Tibial nerve (tissue), 4 donors: ENCODE measurements around the gene NXNL2. TPM values are rescaled to one million over a fixed set of nuclear protein-coding genes. Genes with fewer than 3 reads are reported as not detected.

Experiments
- DNase-seq, 2 donors: peaks; one replicate each; pipeline ENCODE4 v3.0.0-alpha.2; 2019; ENCODE audit warnings: low spot score in 2 of 2
- H3K27ac ChIP-seq, 4 donors: fragments of 200-600 bp; sonication (generic) in 3 of 4; one replicate each; pipeline ENCODE4 v1.5.1; 2017 to 2019; ENCODE audit warnings: mild to moderate bottlenecking in 1 of 4
- H3K27me3 ChIP-seq, 2 donors: fragments of 200-600 bp; sonication (generic) in 1 of 2; one replicate each; pipeline versions ENCODE4 v1.5.1 to v1.6.0; 2017 to 2019
- H3K36me3 ChIP-seq, 3 donors: fragments of 200-600 bp; sonication (generic); one replicate each; pipeline ENCODE4 v1.5.1; 2018 to 2019
- H3K4me1 ChIP-seq, 4 donors: fragments of 200-600 bp; sonication (generic) in 3 of 4; one replicate each; pipeline ENCODE4 v1.5.1; 2017 to 2019
- H3K4me3 ChIP-seq, 4 donors: fragments of 200-600 bp; sonication (generic) in 3 of 4; one replicate each; pipeline ENCODE4 v1.5.1; 2017 to 2019; ENCODE audit warnings: mild to moderate bottlenecking in 1 of 4, moderate library complexity in 1 of 4
- H3K9me3 ChIP-seq, 4 donors: fragments of 200-600 bp; sonication (generic) in 3 of 4; one replicate each; pipeline ENCODE4 v1.5.1; 2017 to 2019
- CTCF ChIP-seq, 5 experiments: fragments of 200-600 bp in 3 of 5; fragments of 450-650 bp in 2 of 5; sonication (generic) in 3 of 5; IDR thresholded peaks; one replicate each; pipeline ENCODE4 v1.5.1; 2016 to 2019; ENCODE audit warnings: antibody characterized with exemption in 5 of 5, mild to moderate bottlenecking in 3 of 5, moderate library complexity in 2 of 5
- EP300 ChIP-seq, 2 donors: sonication (generic); formaldehyde crosslinking; IDR thresholded peaks; one replicate each; pipeline ENCODE4 v1.6.1; 2017; ENCODE audit warnings: antibody characterized with exemption in 2 of 2, mild to moderate bottlenecking in 1 of 2
- POLR2A ChIP-seq, 2 donors: fragments of 450-650 bp; IDR thresholded peaks; one replicate each; pipeline ENCODE4 v1.6.1; 2017; ENCODE audit warnings: antibody characterized with exemption in 2 of 2, mild to moderate bottlenecking in 2 of 2, moderate library complexity in 2 of 2
- WGBS, 2 donors: methylation state at CpG; one replicate each; pipeline ENCODE4 v1.1.5; 2018; 5-methylcytosine and 5-hydroxymethylcytosine counted together
- total RNA-seq, 4 donors: library from RNA; depleted of rRNA; stranded (reverse); fragments of >200 nt; gene quantifications; one replicate each; pipeline ENCODE4 v1.1.0, GENCODE V29; 2016

The NXNL2 gene
- total RNA-seq, 4 donors from 2014 or later: 1.5 to 4.6 (median 1.8) TPM; not detected in 1

GRCh38 chr9:88530051-88530450 lies 4.9 kb upstream of the NXNL2 start:
- WGBS, 2 donors: 45 to 52% methylated on average over 1 of the region's 1 CpG
- H3K27ac ChIP-seq: peak overlapping the region in 2 of 4 donors; percentile 1 to 65
- no peaks in the 10 kb centered on the region for H3K9me3 ChIP-seq
- no peak for DNase-seq
- peak in 1 of 2 donors; percentile 17 for TF ChIP-seq EP300 (IDR thresholded peaks at IDR 0.05)
- TF ChIP-seq POLR2A (IDR thresholded peaks at IDR 0.05): no peak
- no peaks in the 10 kb centered on the region for H3K36me3 ChIP-seq
- H3K4me1 ChIP-seq: peaks cover 0 to 53% (median 3%) of the 10 kb centered on the region in 4 donors
- H3K27me3 ChIP-seq: peaks cover 0 to 9% of the 10 kb centered on the region in 2 donors
- no peak overlapping the region for H3K4me3 ChIP-seq

- H3K27ac ChIP-seq: no peak overlapping the region
- H3K36me3 ChIP-seq: no peaks in the 10 kb centered on the region
- no peaks in the 10 kb centered on the region for H3K9me3 ChIP-seq
- peaks cover 0 to 67% (median 10%) of the 10 kb centered on the region in 4 donors for H3K4me1 ChIP-seq
- no peak for DNase-seq
- H3K4me3 ChIP-seq: peak overlapping the region in 1 of 4 donors; percentile 5
- peaks cover 0 to 21% of the 10 kb centered on the region in 2 donors for H3K27me3 ChIP-seq
- WGBS, 2 donors: 45% methylated on average over 30 to 31 of the region's 31 CpGs
- TF ChIP-seq EP300 (IDR thresholded peaks at IDR 0.05) (no peak), CTCF (IDR thresholded peaks at IDR 0.05) (no peak), POLR2A (IDR thresholded peaks at IDR 0.05) (no peak)
Observed at GRCh38 chr9:88531920-88532698, 2.9 kb upstream of the NXNL2 start.

GRCh38 chr9:88533951-88534455 lies 975 bp upstream of the NXNL2 start:
- Histone ChIP-seq H3K4me3 (peak overlapping the region; percentile 35 to 63 (median 43)), H3K9me3 (no peaks in the 10 kb centered on the region), H3K27ac (peak overlapping the region in 3 of 4 donors; percentile 67 to 91 (median 89)), H3K36me3 (no peaks in the 10 kb centered on the region), H3K4me1 (peaks cover 0 to 68% (median 10%) of the 10 kb centered on the region in 4 donors), H3K27me3 (peaks cover 0 to 21% of the 10 kb centered on the region in 2 donors)
- DNase-seq: no peak
- 4 to 6% methylated on average over 39 to 40 of the region's 41 CpGs for WGBS, 2 donors
- no peak for TF ChIP-seq POLR2A (IDR thresholded peaks at IDR 0.05)
- TF ChIP-seq EP300 (IDR thresholded peaks at IDR 0.05): no peak
- TF ChIP-seq CTCF (IDR thresholded peaks at IDR 0.05): no peak

GRCh38 chr9:88535226-88536022 lies 446 bp downstream of the NXNL2 start:
- Histone ChIP-seq H3K9me3 (no peaks in the 10 kb centered on the region), H3K27me3 (peaks cover 0 to 21% of the 10 kb centered on the region in 2 donors), H3K36me3 (no peaks in the 10 kb centered on the region), H3K4me3 (peak overlapping the region; percentile 35 to 63 (median 43)), H3K27ac (peak overlapping the region in 3 of 4 donors; percentile 2 to 89 (median 80)), H3K4me1 (peaks cover 0 to 54% (median 8%) of the 10 kb centered on the region in 4 donors)
- DNase-seq: no peak
- 3 to 5% methylated on average over 36 to 37 of the region's 75 CpGs for WGBS, 2 donors
- TF ChIP-seq CTCF (IDR thresholded peaks at IDR 0.05) (no peak), POLR2A (IDR thresholded peaks at IDR 0.05) (no peak), EP300 (IDR thresholded peaks at IDR 0.05) (no peak)

- peak overlapping the region in 3 of 4 donors; percentile 2 to 89 (median 80) for H3K27ac ChIP-seq
- WGBS, 2 donors: 36 to 43% methylated on average over 3 to 17 of the region's 18 CpGs
- H3K4me1 ChIP-seq: peaks cover 0 to 49% (median 8%) of the 10 kb centered on the region in 4 donors
- no peaks in the 10 kb centered on the region for H3K9me3 ChIP-seq
- peaks cover 0 to 21% of the 10 kb centered on the region in 2 donors for H3K27me3 ChIP-seq
- peak in 1 of 2 donors; percentile 19 for DNase-seq
- TF ChIP-seq POLR2A (IDR thresholded peaks at IDR 0.05) (no peak), CTCF (IDR thresholded peaks at IDR 0.05) (no peak), EP300 (IDR thresholded peaks at IDR 0.05) (no peak)
- H3K4me3 ChIP-seq: peak overlapping the region in 3 of 4 donors; percentile 35 to 63 (median 47)
- no peaks in the 10 kb centered on the region for H3K36me3 ChIP-seq
Observed at GRCh38 chr9:88536023-88536324, 996 bp downstream of the NXNL2 start.
